NOMO-1 treated with dmso at 0.1 percent for 144 hours (cell line): ENCODE results near the gene PLAC1.

Source experiments
- DNase-seq: peaks from one replicate; lab custom pipeline; 2025; ENCODE audit not compliant: unreplicated experiment; lab: John Stamatoyannopoulos, UW

PLAC1 gene

GRCh38 chrX:134545510-134545909, 112.8 kb downstream of the PLAC1 start:
- DNase-seq, result no peak

GRCh38 chrX:134544513-134545151, 113.6 kb downstream of the PLAC1 start:
- no peak for DNase-seq

GRCh38 chrX:134544135-134544512, 114.1 kb downstream of the PLAC1 start:
- no peak for DNase-seq

GRCh38 chrX:134543288-134543687, 115.0 kb downstream of the PLAC1 start:
- DNase-seq, result no peak

GRCh38 chrX:134542485-134542884, 115.8 kb downstream of the PLAC1 start:
- no peak for DNase-seq

- no peak for DNase-seq
Observed at GRCh38 chrX:134541906-134542305, 116.4 kb downstream of the PLAC1 start.

GRCh38 chrX:134538316-134538715, 120.0 kb downstream of the PLAC1 start:
- no peak for DNase-seq

GRCh38 chrX:134537179-134537955, 120.9 kb downstream of the PLAC1 start:
- no peak for DNase-seq

GRCh38 chrX:134533952-134534351, 124.3 kb downstream of the PLAC1 start:
- DNase-seq, result no peak

- no peak for DNase-seq
Observed at GRCh38 chrX:134533352-134533751, 124.9 kb downstream of the PLAC1 start.

GRCh38 chrX:134530845-134531244, 127.4 kb downstream of the PLAC1 start:
- DNase-seq, result no peak

- DNase-seq, result no peak
Observed at GRCh38 chrX:134529481-134529880, 128.8 kb downstream of the PLAC1 start.

GRCh38 chrX:134528960-134529359, 129.3 kb downstream of the PLAC1 start:
- DNase-seq, result no peak

GRCh38 chrX:134526399-134526798, 131.9 kb downstream of the PLAC1 start:
- DNase-seq, result no peak

- no peak for DNase-seq
Observed at GRCh38 chrX:134525086-134525792, 133.0 kb downstream of the PLAC1 start.

GRCh38 chrX:134524181-134524580, 134.1 kb downstream of the PLAC1 start:
- no peak for DNase-seq

GRCh38 chrX:134520860-134521390, 137.3 kb downstream of the PLAC1 start:
- no peak for DNase-seq
